H9 (cell line): ENCODE results near the gene FAP. TPM values are rescaled to one million over a fixed set of nuclear protein-coding genes. Genes with fewer than 3 reads are reported as not detected.

Source experiments
- DNase-seq: peaks from one replicate; pipeline ENCODE4 v3.0.0-alpha.2; 2017
- H2AFZ ChIP-seq: one replicate; pipeline ENCODE4 v1.6.1; 2013; ENCODE audit warnings: mild to moderate bottlenecking, low read length, control low read depth, moderate library complexity
- H2AK5ac ChIP-seq: 2 replicates; pipeline ENCODE4 v1.6.1; 2013; ENCODE audit warnings: low read length, control low read depth, mixed read lengths; ENCODE audit not compliant: insufficient read length
- H2BK120ac ChIP-seq: one replicate; pipeline ENCODE4 v1.6.1; 2013; ENCODE audit warnings: low read depth, mild to moderate bottlenecking, low read length, control low read depth, inconsistent platforms; ENCODE audit not compliant: poor library complexity, severe bottlenecking
- H2BK12ac ChIP-seq: 2 replicates; pipeline ENCODE4 v1.6.1; 2013; ENCODE audit warnings: low read length, control low read depth, mixed read lengths, low read depth; ENCODE audit not compliant: insufficient read length
- H2BK15ac ChIP-seq: 2 replicates; pipeline ENCODE4 v1.6.1; 2013; ENCODE audit warnings: low read depth, low read length, control low read depth
- H2BK20ac ChIP-seq: one replicate; pipeline ENCODE4 v1.6.1; 2013; ENCODE audit warnings: low read depth, mild to moderate bottlenecking, low read length, control low read depth, inconsistent platforms; ENCODE audit not compliant: poor library complexity, severe bottlenecking
- H2BK5ac ChIP-seq: 2 replicates; pipeline ENCODE4 v1.6.1; 2013; ENCODE audit warnings: low read length, control low read depth, mixed read lengths; ENCODE audit not compliant: insufficient read length
- H3K14ac ChIP-seq: 2 replicates; pipeline ENCODE4 v1.6.1; 2013; ENCODE audit warnings: low read length, control low read depth; ENCODE audit not compliant: insufficient read depth
- H3K18ac ChIP-seq: 2 replicates; pipeline ENCODE4 v1.6.1; 2013; ENCODE audit warnings: low read depth, mild to moderate bottlenecking, mixed read lengths, low read length, control low read depth; ENCODE audit not compliant: insufficient read length
- H3K23ac ChIP-seq: 2 replicates; pipeline ENCODE4 v1.6.1; 2013; ENCODE audit warnings: low read length, control low read depth, mixed read lengths, low read depth; ENCODE audit not compliant: insufficient read length
- H3K23me2 ChIP-seq: 2 replicates; pipeline ENCODE4 v1.6.1; 2013; ENCODE audit warnings: low read depth, mild to moderate bottlenecking, mixed read lengths, low read length, control low read depth; ENCODE audit not compliant: insufficient read length, poor library complexity, severe bottlenecking
- H3K27ac ChIP-seq: 2 replicates; pipeline ENCODE4 v1.5.1; 2013; ENCODE audit warnings: low read length, control low read depth, mixed read lengths, low read depth; ENCODE audit not compliant: insufficient read length
- H3K27me3 ChIP-seq: 2 replicates; pipeline ENCODE4 v1.6.1; 2013; ENCODE audit warnings: low read length, control low read depth, inconsistent platforms; ENCODE audit not compliant: insufficient read depth
- H3K4ac ChIP-seq: 2 replicates; pipeline ENCODE4 v1.6.1; 2013; ENCODE audit warnings: low read depth, mild to moderate bottlenecking, control low read depth, inconsistent platforms, low read length, moderate library complexity
- H3K4me1 ChIP-seq: 2 replicates; pipeline ENCODE4 v1.6.1; 2013; ENCODE audit warnings: low read length, control low read depth, inconsistent platforms; ENCODE audit not compliant: insufficient read depth
- H3K4me2 ChIP-seq: 2 replicates; pipeline ENCODE4 v1.6.1; 2013; ENCODE audit warnings: low read length, control low read depth, mixed read lengths; ENCODE audit not compliant: insufficient read length, insufficient read depth
- H3K56ac ChIP-seq: 2 replicates; pipeline ENCODE4 v1.6.1; 2013; ENCODE audit warnings: low read depth, mild to moderate bottlenecking, mixed read lengths, low read length, control low read depth; ENCODE audit not compliant: insufficient read length
- H3K79me1 ChIP-seq: 2 replicates; pipeline ENCODE4 v1.6.1; 2013; ENCODE audit warnings: low read depth, mild to moderate bottlenecking, moderate library complexity, low read length, control low read depth, inconsistent platforms; ENCODE audit not compliant: insufficient read depth, poor library complexity, severe bottlenecking
- H3K79me2 ChIP-seq: 2 replicates; pipeline ENCODE4 v1.6.1; 2013; ENCODE audit warnings: low read length, control low read depth, inconsistent platforms; ENCODE audit not compliant: insufficient read depth
- H3K9ac ChIP-seq: 2 replicates; pipeline ENCODE4 v1.6.1; 2013; ENCODE audit warnings: low read length, control low read depth, mixed read lengths; ENCODE audit not compliant: insufficient read length; ENCODE audit errors: extremely low read depth
- H3K9me3 ChIP-seq: one replicate; pipeline ENCODE4 v1.6.1; 2013; ENCODE audit warnings: low read depth, low read length, inconsistent platforms; ENCODE audit not compliant: control insufficient read depth
- H3T11ph ChIP-seq: one replicate; pipeline ENCODE4 v1.6.1; 2013; ENCODE audit warnings: mild to moderate bottlenecking, low read length, control low read depth, inconsistent platforms
- H4K20me1 ChIP-seq: one replicate; pipeline ENCODE4 v1.6.1; 2013; ENCODE audit not compliant: control insufficient read depth, insufficient read length, insufficient read depth
- H4K5ac ChIP-seq: 2 replicates; pipeline ENCODE4 v1.6.1; 2013; ENCODE audit warnings: low read depth, mild to moderate bottlenecking, mixed read lengths, low read length, control low read depth; ENCODE audit not compliant: insufficient read length
- H4K8ac ChIP-seq: replicated peaks from 2 replicates; pipeline ENCODE4 v1.6.1; 2013; ENCODE audit warnings: low read length, control low read depth, mixed read lengths, low read depth; ENCODE audit not compliant: insufficient read length
- H4K91ac ChIP-seq: 2 replicates; pipeline ENCODE4 v1.6.1; 2013; ENCODE audit warnings: low read depth, mild to moderate bottlenecking, moderate library complexity, mixed read lengths, low read length, control low read depth; ENCODE audit not compliant: insufficient read length
- H3K27ac Mint-ChIP-seq, 3 experiments: 2 replicates in 2 of 3; 3 replicates in 1 of 3; pipeline ENCODE4 v1.8.0; 2020 to 2021; ENCODE audit warnings: mixed read lengths in 3 of 3, mild to moderate bottlenecking in 1 of 3, moderate library complexity in 1 of 3
- H3K27me3 Mint-ChIP-seq: 2 replicates; pipeline ENCODE4 v1.8.0; 2021; ENCODE audit warnings: low read depth, mild to moderate bottlenecking, moderate library complexity, mixed read lengths
- H3K36me3 Mint-ChIP-seq, 3 experiments: 2 replicates in 2 of 3; 3 replicates in 1 of 3; pipeline ENCODE4 v1.8.0; 2020 to 2021; ENCODE audit warnings: low read depth in 3 of 3, mixed read lengths in 3 of 3; ENCODE audit not compliant: insufficient read depth in 1 of 3
- H3K4me1 Mint-ChIP-seq, 2 experiments: 2 replicates each; pipeline ENCODE4 v1.8.0; 2020; ENCODE audit warnings: mixed read lengths in 2 of 2
- H3K4me3 Mint-ChIP-seq, 2 experiments: 2 replicates in 1 of 2; 3 replicates in 1 of 2; pipeline ENCODE4 v1.8.0; 2020 to 2021; ENCODE audit warnings: mild to moderate bottlenecking in 2 of 2, mixed read lengths in 2 of 2, moderate library complexity in 1 of 2
- H3K9me3 Mint-ChIP-seq, 2 experiments: 2 replicates in 1 of 2; 3 replicates in 1 of 2; pipeline ENCODE4 v1.8.0; 2020; ENCODE audit warnings: mild to moderate bottlenecking in 2 of 2, mixed read lengths in 2 of 2, moderate library complexity in 1 of 2
- CTCF ChIP-seq: fragments of 200-600 bp; sonication (generic); conservative IDR thresholded peaks from 3 replicates; pipeline ENCODE4 v1.8.0; 2021; ENCODE audit warnings: antibody characterized with exemption, mild to moderate bottlenecking
- WGBS: extraction: QIAGEN DNeasy Blood & Tissue Kit; methylation state at CpG from one replicate; pipeline ENCODE4 v1.1.7; 2013; ENCODE audit warnings: missing lambda C conversion rate, low lambda C conversion rate, mixed read lengths; ENCODE audit not compliant: insufficient read length; ENCODE audit errors: extremely low coverage; 5-methylcytosine and 5-hydroxymethylcytosine counted together
- total RNA-seq: library from RNA; stranded (reverse); gene quantifications from 2 replicates; pipeline ENCODE4 v1.2.1, GENCODE V29; 2021

FAP gene
- total RNA-seq, 1 experiment from 2014 or later = not detected

DNA sequence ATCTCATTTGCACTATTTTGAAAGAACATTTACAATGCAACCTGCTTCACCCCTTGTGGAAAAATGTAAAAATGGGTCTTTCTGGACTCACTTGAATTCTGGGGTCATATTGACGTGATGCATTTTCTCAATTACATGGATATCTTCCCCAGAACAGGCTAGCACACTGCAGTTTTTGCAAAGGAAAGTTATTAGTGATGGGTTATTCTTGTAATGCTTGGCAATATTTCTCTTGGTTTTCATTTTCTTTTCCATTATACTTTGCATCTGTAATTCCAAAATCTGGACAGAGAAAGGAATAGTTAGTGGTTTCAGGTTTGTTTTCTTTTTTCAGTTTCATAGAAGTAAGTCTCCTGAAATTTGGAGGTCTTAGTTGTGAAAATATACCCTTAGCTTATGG, 24.8 kb upstream of the FAP start:
- no peak overlapping the region for H2BK5ac ChIP-seq

More for the DNA sequence above, 24.8 kb upstream of the FAP start:
- Histone ChIP-seq H4K91ac (no peak overlapping the region), H2AFZ (no peak overlapping the region), H3K56ac (no peak overlapping the region), H3K18ac (no peak overlapping the region), H3K4ac (no peak overlapping the region), H3K9ac (no peak overlapping the region), H2BK15ac (no peak overlapping the region), H3K23ac (no peak overlapping the region), H3K9me3 (no peaks in the 10 kb centered on the region), H4K8ac (no peak overlapping the region), H4K20me1 (no peaks in the 10 kb centered on the region), H3K4me2 (no peak overlapping the region), H2AK5ac (no peak overlapping the region), H2BK20ac (no peak overlapping the region), H3K79me1 (no peaks in the 10 kb centered on the region), H4K5ac (no peak overlapping the region), H3T11ph (no peak overlapping the region), H3K14ac (no peak overlapping the region), H3K23me2 (no peaks in the 10 kb centered on the region), H2BK120ac (no peak overlapping the region), H3K27ac (no peak overlapping the region), H3K79me2 (no peaks in the 10 kb centered on the region), H2BK12ac (no peak overlapping the region), H3K27me3 (no peaks in the 10 kb centered on the region), H3K4me1 (no peaks in the 10 kb centered on the region)
- no CpG with 5 or more reads among the region's 1 CpG for WGBS
- Mint-ChIP-seq H3K9me3 (no peaks in the 10 kb centered on the region), H3K27me3 (no peaks in the 10 kb centered on the region), H3K4me3 (no peak overlapping the region), H3K36me3 (no peaks in the 10 kb centered on the region), H3K4me1 (no peaks in the 10 kb centered on the region), H3K27ac (no peak overlapping the region)
- no peak for TF ChIP-seq CTCF
- no peak for DNase-seq
